GM12875 (cell line): ENCODE data around the gene KIF6.

Experiments used
- H3K4me3 ChIP-seq: one replicate; pipeline ENCODE4 v1.5.1; 2011; ENCODE audit warnings: low read depth, low read length, control low read depth
- TF ChIP-seq, protein P1 (sequence below): IDR thresholded peaks from 2 replicates; pipeline ENCODE4 v1.5.1; 2011; ENCODE audit warnings: low read depth, mild to moderate bottlenecking, control low read depth, inconsistent platforms, low read length, moderate library complexity, borderline replicate concordance; ENCODE audit not compliant: insufficient read depth

The KIF6 gene

GRCh38 chr6:39646751-39647420 is 78.3 kb downstream of the KIF6 start:
- TF ChIP-seq, protein P1, sequence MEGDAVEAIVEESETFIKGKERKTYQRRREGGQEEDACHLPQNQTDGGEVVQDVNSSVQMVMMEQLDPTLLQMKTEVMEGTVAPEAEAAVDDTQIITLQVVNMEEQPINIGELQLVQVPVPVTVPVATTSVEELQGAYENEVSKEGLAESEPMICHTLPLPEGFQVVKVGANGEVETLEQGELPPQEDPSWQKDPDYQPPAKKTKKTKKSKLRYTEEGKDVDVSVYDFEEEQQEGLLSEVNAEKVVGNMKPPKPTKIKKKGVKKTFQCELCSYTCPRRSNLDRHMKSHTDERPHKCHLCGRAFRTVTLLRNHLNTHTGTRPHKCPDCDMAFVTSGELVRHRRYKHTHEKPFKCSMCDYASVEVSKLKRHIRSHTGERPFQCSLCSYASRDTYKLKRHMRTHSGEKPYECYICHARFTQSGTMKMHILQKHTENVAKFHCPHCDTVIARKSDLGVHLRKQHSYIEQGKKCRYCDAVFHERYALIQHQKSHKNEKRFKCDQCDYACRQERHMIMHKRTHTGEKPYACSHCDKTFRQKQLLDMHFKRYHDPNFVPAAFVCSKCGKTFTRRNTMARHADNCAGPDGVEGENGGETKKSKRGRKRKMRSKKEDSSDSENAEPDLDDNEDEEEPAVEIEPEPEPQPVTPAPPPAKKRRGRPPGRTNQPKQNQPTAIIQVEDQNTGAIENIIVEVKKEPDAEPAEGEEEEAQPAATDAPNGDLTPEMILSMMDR: no peak

GRCh38 chr6:39642270-39642669 is 82.9 kb downstream of the KIF6 start:
- no peak overlapping the region for H3K4me3 ChIP-seq
- TF ChIP-seq, protein P1: no peak

More at GRCh38 chr6:39646751-39647420, 78.3 kb downstream of the KIF6 start:
- no peak overlapping the region for H3K4me3 ChIP-seq

GRCh38 chr6:39638126-39638822 is 86.9 kb downstream of the KIF6 start:
- no peak overlapping the region for H3K4me3 ChIP-seq
- TF ChIP-seq, protein P1: no peak

- TF ChIP-seq, protein P1: no peak
- H3K4me3 ChIP-seq: no peak overlapping the region
These were observed 90.4 kb downstream of the KIF6 start for GRCh38 chr6:39634646-39635341.

GRCh38 chr6:39625209-39625608 is 100.0 kb downstream of the KIF6 start:
- H3K4me3 ChIP-seq: no peak overlapping the region
- TF ChIP-seq, protein P1: no peak

- TF ChIP-seq, protein P1: no peak
- no peak overlapping the region for H3K4me3 ChIP-seq
These were observed 101.5 kb downstream of the KIF6 start for GRCh38 chr6:39623750-39624149.
